HG02884 (cell line): Measurements from ENCODE around the gene OR52B2.
"Not testable (repeated sequence)": the region's sequence is repeated elsewhere in the genome, so short reads cannot be mapped to it uniquely, and the experiment has no call there.

Experiments
- ATAC-seq: cut with Tn5 transposase; IDR thresholded peaks from one replicate; pipeline ENCODE4 v1.9.1; 2021; ENCODE audit warnings: mild to moderate bottlenecking, moderate library complexity; ENCODE audit not compliant: unreplicated experiment

OR52B2 gene

GRCh38 chr11:6156628-6157359, 13.3 kb downstream of the OR52B2 start:
- ATAC-seq = no peak

- no peak for ATAC-seq
Observed at GRCh38 chr11:6152126-6152525, 18.0 kb downstream of the OR52B2 start.

GRCh38 chr11:6151117-6151516, 19.0 kb downstream of the OR52B2 start:
- ATAC-seq = no peak

GRCh38 chr11:6143737-6144136, 26.4 kb downstream of the OR52B2 start:
- not testable (repeated sequence) for ATAC-seq

- ATAC-seq = no peak
Observed at GRCh38 chr11:6142936-6143335, 27.2 kb downstream of the OR52B2 start.

GRCh38 chr11:6135936-6136335, 34.2 kb downstream of the OR52B2 start:
- ATAC-seq = not testable (repeated sequence)

- no peak for ATAC-seq
Observed at GRCh38 chr11:6132431-6132830, 37.7 kb downstream of the OR52B2 start.

- no peak for ATAC-seq
Observed at GRCh38 chr11:6129635-6130034, 40.5 kb downstream of the OR52B2 start.

GRCh38 chr11:6129011-6129410, 41.1 kb downstream of the OR52B2 start:
- no peak for ATAC-seq

- ATAC-seq = no peak
Observed at GRCh38 chr11:6127881-6128280, 42.2 kb downstream of the OR52B2 start.

- ATAC-seq = no peak
Observed at GRCh38 chr11:6124245-6124644, 45.9 kb downstream of the OR52B2 start.
